PFSK-1 (cell line): ENCODE measurements around the gene KPTN.

Experiments
- POLR2AphosphoS5 ChIP-seq: IDR thresholded peaks from 2 replicates; pipeline ENCODE4 v1.6.1; 2012; ENCODE audit warnings: low read depth, mild to moderate bottlenecking, control low read depth, low read length, moderate library complexity
- SIN3A ChIP-seq: IDR thresholded peaks from 2 replicates; pipeline ENCODE4 v1.6.1; 2012; ENCODE audit warnings: mild to moderate bottlenecking, low read length, moderate library complexity, borderline replicate concordance; ENCODE audit not compliant: insufficient read depth
- TAF1 ChIP-seq: IDR thresholded peaks from 2 replicates; pipeline ENCODE4 v1.6.1; 2012; ENCODE audit warnings: low read length, control low read depth, borderline replicate concordance; ENCODE audit not compliant: insufficient read depth
- TF ChIP-seq, protein P1 (sequence below), 2 experiments: IDR thresholded peaks; 2 replicates each; pipeline versions ENCODE4 v1.6.1 to v1.8.0; 2011 to 2012; ENCODE audit warnings: low read depth in 2 of 2, low read length in 2 of 2, control low read depth in 1 of 2, inconsistent platforms in 1 of 2, mild to moderate bottlenecking in 1 of 2, moderate library complexity in 1 of 2; ENCODE audit not compliant: insufficient read depth in 1 of 2

- TF ChIP-seq, protein P1, sequence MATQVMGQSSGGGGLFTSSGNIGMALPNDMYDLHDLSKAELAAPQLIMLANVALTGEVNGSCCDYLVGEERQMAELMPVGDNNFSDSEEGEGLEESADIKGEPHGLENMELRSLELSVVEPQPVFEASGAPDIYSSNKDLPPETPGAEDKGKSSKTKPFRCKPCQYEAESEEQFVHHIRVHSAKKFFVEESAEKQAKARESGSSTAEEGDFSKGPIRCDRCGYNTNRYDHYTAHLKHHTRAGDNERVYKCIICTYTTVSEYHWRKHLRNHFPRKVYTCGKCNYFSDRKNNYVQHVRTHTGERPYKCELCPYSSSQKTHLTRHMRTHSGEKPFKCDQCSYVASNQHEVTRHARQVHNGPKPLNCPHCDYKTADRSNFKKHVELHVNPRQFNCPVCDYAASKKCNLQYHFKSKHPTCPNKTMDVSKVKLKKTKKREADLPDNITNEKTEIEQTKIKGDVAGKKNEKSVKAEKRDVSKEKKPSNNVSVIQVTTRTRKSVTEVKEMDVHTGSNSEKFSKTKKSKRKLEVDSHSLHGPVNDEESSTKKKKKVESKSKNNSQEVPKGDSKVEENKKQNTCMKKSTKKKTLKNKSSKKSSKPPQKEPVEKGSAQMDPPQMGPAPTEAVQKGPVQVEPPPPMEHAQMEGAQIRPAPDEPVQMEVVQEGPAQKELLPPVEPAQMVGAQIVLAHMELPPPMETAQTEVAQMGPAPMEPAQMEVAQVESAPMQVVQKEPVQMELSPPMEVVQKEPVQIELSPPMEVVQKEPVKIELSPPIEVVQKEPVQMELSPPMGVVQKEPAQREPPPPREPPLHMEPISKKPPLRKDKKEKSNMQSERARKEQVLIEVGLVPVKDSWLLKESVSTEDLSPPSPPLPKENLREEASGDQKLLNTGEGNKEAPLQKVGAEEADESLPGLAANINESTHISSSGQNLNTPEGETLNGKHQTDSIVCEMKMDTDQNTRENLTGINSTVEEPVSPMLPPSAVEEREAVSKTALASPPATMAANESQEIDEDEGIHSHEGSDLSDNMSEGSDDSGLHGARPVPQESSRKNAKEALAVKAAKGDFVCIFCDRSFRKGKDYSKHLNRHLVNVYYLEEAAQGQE (IDR thresholded peaks at IDR 0.05; ENCODE audit: insufficient read depth in 1 of 2, low read depth in 2 of 2, low read length in 2 of 2) = no peak
- no peak for TF ChIP-seq POLR2AphosphoS5
- TF ChIP-seq TAF1 = no peak
- no peak for TF ChIP-seq SIN3A
Measured at GRCh38 chr19:47459477-47459876, 24.5 kb downstream of the KPTN start.
